Middle frontal gyrus (tissue), 1 donor: ENCODE measurements around the gene FBP1.
A peak's percentile ranks its signal among the peaks of the same experiment; 100 is the strongest.

ENCODE experiments used
- DNase-seq: peaks from one replicate; pipeline ENCODE4 v3.0.0-alpha.2; 2015; ENCODE audit warnings: low spot score; ENCODE audit errors: extremely low spot score

FBP1 gene

DNA sequence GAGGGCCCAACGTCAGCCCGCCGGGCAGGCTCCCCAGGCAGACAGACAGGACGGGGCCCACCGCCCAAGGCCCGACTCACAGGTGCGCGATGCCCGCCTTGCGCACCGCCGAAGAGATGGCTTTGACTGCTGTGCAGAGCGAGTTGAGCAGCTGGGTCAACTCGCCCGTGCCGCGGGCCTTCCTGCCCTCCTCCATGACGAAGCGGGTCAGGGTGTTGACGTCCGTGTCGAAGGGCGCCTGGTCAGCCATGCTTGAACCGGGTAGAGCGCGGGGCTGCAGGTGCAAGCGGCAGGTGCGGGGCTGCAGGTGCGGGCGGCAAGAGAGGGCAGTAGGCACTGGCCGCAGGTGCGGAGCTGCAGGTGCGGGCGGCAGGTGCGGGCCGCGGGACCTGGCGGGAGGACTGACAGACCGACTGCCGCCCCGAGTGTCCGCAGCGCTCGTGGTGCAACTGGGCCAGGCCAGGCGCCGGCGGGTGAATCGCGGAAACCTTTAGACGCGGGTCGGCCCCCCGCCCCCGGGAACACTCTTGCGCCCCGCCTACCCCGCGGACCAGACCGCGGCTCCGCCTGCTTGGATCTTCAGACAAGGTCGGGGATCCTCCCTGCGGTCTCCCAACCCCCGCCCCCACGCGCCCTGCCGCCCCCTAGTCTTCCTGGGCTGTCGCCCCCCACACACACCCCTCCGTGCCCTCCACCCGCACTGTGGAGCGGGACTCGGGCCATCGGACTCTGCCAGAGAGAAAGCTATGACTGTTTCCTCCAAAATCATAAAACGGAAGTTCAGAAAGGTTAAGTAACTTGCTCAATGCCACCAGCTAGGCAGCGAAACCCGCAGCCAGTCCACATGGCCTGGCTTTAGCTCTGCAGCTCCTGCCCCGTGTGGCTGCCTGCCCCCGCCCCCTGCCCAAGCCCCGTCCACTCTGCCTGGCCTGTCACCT is at the start of gene FBP1:
FBP1 (minus strand) TSS at position 458 of the 938 bp plus-strand sequence; CDS start at position 250, 208 bp downstream.
- DNase-seq = no peak

- no peak for DNase-seq
These were observed 48.1 kb upstream of the FBP1 start for GRCh38 chr9:94687451-94687850.

GRCh38 chr9:94685359-94685758 is 46.0 kb upstream of the FBP1 start:
- no peak for DNase-seq

DNA sequence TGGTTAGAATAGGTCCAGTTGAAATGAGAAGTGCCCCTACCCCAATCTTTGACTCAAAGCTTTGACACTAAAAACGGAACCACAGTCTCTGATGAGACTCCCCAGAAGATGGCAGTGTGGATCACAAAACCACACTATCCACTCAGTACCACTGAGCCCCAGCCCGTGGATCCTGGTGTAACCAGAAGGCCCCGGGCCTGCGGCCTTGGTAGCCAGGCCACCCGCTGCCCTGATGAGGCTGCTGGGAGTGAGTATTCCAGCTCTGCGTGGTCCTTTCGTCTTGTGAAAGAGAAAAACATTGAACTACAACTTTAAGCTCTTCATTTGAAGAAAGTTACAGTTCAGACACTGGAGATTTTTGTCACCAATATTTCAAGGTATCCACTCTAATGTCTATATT is 42.2 kb upstream of the FBP1 start:
- DNase-seq = peak; percentile 64

- no peak for DNase-seq
These were observed 41.3 kb upstream of the FBP1 start for GRCh38 chr9:94680621-94681020.

GRCh38 chr9:94680020-94680419 is 40.7 kb upstream of the FBP1 start:
- DNase-seq = no peak

- no peak for DNase-seq
These were observed 40.3 kb upstream of the FBP1 start for GRCh38 chr9:94679587-94679986.

- DNase-seq = peak; percentile 25
These were observed 38.6 kb upstream of the FBP1 start for GRCh38 chr9:94677929-94678328.

GRCh38 chr9:94676446-94677131 is 37.3 kb upstream of the FBP1 start:
- no peak for DNase-seq

GRCh38 chr9:94675008-94675881 is 35.9 kb upstream of the FBP1 start:
- no peak for DNase-seq

GRCh38 chr9:94672811-94673487 is 33.6 kb upstream of the FBP1 start:
- no peak for DNase-seq

GRCh38 chr9:94668928-94669729 is 29.8 kb upstream of the FBP1 start:
- no peak for DNase-seq

DNA sequence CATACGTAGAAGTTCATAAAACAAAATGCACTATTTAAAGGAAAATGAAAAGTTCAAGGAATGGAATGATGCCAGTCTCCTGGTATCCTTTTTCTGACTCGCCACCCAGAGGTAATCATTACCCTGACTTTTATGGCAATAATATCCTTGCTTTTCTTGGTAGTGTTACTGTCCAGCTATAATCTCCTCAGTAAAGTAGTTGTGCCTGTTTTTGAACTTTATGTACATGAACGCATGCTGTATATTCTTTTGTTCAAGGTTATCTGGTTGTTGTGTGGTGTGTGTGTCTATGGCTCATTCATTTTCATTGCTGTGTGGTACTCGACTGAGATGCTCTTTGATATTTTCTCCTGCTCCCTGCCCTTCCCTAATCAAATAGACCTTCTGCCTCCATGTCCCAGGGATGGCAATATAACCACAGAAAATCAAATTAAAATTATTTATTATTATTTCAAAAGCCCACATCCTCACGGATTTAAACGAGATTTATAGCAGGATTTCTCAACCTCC is 29.2 kb upstream of the FBP1 start:
- no peak for DNase-seq

- DNase-seq = no peak
These were observed 27.2 kb upstream of the FBP1 start for GRCh38 chr9:94666364-94667099.

GRCh38 chr9:94665613-94666012 is 26.3 kb upstream of the FBP1 start:
- no peak for DNase-seq

DNA sequence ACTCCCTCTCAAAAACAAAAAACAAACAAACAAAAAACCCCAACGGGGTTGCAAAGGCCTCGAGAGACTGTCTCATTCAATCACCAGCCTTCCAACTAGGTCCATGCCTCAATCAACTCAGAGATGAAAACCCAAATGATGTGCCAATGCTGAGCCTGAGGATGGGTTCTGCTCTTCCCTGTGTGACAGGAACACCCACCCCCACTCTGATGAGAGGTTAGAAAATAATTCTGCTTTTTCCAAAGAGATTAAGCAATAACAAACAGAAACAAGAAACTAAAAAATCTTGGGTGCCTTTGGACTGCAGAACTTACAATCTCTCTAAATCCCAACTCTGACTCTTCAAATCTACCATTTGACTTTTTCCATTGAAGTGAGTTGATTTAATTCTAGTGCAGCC is 25.5 kb upstream of the FBP1 start:
- DNase-seq = no peak

DNA sequence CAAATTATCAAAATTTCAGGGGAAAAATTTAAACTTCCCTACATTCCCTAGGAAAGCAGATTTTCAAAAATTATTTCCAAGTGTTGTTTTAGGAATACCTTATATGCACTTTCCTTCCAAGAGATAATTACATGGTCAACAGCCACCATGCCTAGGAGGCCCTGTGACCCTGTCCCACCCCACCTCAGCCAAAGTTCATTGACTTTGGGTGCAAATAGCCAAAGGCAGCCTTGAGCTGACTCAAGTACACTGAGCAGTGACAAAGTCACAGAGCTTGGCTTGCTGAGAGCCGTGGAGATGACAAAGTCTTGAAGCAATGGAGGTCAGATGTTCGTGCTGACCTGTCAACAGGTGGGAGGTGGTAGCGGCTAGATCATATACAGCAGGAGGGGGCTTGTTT is 24.3 kb upstream of the FBP1 start:
- no peak for DNase-seq

GRCh38 chr9:94663140-94663539 is 23.8 kb upstream of the FBP1 start:
- no peak for DNase-seq

- no peak for DNase-seq
These were observed 17.9 kb upstream of the FBP1 start for GRCh38 chr9:94657021-94657725.
